ENCODE results near the gene DMRT3.

- TF ChIP-seq, protein P1, sequence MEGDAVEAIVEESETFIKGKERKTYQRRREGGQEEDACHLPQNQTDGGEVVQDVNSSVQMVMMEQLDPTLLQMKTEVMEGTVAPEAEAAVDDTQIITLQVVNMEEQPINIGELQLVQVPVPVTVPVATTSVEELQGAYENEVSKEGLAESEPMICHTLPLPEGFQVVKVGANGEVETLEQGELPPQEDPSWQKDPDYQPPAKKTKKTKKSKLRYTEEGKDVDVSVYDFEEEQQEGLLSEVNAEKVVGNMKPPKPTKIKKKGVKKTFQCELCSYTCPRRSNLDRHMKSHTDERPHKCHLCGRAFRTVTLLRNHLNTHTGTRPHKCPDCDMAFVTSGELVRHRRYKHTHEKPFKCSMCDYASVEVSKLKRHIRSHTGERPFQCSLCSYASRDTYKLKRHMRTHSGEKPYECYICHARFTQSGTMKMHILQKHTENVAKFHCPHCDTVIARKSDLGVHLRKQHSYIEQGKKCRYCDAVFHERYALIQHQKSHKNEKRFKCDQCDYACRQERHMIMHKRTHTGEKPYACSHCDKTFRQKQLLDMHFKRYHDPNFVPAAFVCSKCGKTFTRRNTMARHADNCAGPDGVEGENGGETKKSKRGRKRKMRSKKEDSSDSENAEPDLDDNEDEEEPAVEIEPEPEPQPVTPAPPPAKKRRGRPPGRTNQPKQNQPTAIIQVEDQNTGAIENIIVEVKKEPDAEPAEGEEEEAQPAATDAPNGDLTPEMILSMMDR (IDR thresholded peaks at IDR 0.05; ENCODE audit: low read depth, low read length) = no peak
- no peak for TF ChIP-seq EZH2phosphoT487 (IDR thresholded peaks at IDR 0.05; ENCODE audit: low read depth)
Measured at GRCh38 chr9:942805-943580, 33.5 kb upstream of the DMRT3 start.
